Measurements from ENCODE around the gene PTPRN2.

PTPRN2 gene

GRCh38 chr7:157522954-157523353 is 1064.7 kb downstream of the PTPRN2 start:
- DNase-seq (ENCODE audit: low read depth in 3 of 3) = no peak

- DNase-seq (ENCODE audit: low read depth in 3 of 3) = no peak
Measured at GRCh38 chr7:157522189-157522588, 1065.4 kb downstream of the PTPRN2 start.

- no peak for DNase-seq (ENCODE audit: low read depth in 3 of 3)
Measured at GRCh38 chr7:157521752-157522151, 1065.9 kb downstream of the PTPRN2 start.

GRCh38 chr7:157521061-157521731 is 1066.4 kb downstream of the PTPRN2 start:
- DNase-seq (ENCODE audit: low read depth in 3 of 3) = no peak

GRCh38 chr7:157520249-157520648 is 1067.4 kb downstream of the PTPRN2 start:
- DNase-seq (ENCODE audit: low read depth in 3 of 3) = no peak

GRCh38 chr7:157519798-157520244 is 1067.8 kb downstream of the PTPRN2 start:
- no peak for DNase-seq (ENCODE audit: low read depth in 3 of 3)

GRCh38 chr7:157519246-157519645 is 1068.4 kb downstream of the PTPRN2 start:
- DNase-seq (ENCODE audit: low read depth in 3 of 3) = no peak

- DNase-seq (ENCODE audit: low read depth in 3 of 3) = no peak
Measured at GRCh38 chr7:157518514-157519175, 1069.0 kb downstream of the PTPRN2 start.

GRCh38 chr7:157517782-157518513 is 1069.7 kb downstream of the PTPRN2 start:
- no peak for DNase-seq (ENCODE audit: low read depth in 3 of 3)

- DNase-seq (ENCODE audit: low read depth in 3 of 3) = no peak
Measured at GRCh38 chr7:157516911-157517781, 1070.5 kb downstream of the PTPRN2 start.

GRCh38 chr7:157516311-157516710 is 1071.3 kb downstream of the PTPRN2 start:
- no peak for DNase-seq (ENCODE audit: low read depth in 3 of 3)

GRCh38 chr7:157515342-157516041 is 1072.1 kb downstream of the PTPRN2 start:
- DNase-seq (ENCODE audit: low read depth in 3 of 3) = no peak

- DNase-seq (ENCODE audit: low read depth in 3 of 3) = no peak
Measured at GRCh38 chr7:157514746-157515145, 1072.9 kb downstream of the PTPRN2 start.

- no peak for DNase-seq (ENCODE audit: low read depth in 3 of 3)
Measured at GRCh38 chr7:157514306-157514705, 1073.3 kb downstream of the PTPRN2 start.

- no peak for DNase-seq (ENCODE audit: low read depth in 3 of 3)
Measured at GRCh38 chr7:157513682-157514081, 1073.9 kb downstream of the PTPRN2 start.

- DNase-seq (ENCODE audit: low read depth in 3 of 3) = no peak
Measured at GRCh38 chr7:157513162-157513621, 1074.4 kb downstream of the PTPRN2 start.

GRCh38 chr7:157509226-157509625 is 1078.4 kb downstream of the PTPRN2 start:
- DNase-seq (ENCODE audit: low read depth in 3 of 3) = no peak

- DNase-seq (ENCODE audit: low read depth in 3 of 3) = no peak
Measured at GRCh38 chr7:157508477-157508881, 1079.1 kb downstream of the PTPRN2 start.

GRCh38 chr7:157507987-157508386 is 1079.6 kb downstream of the PTPRN2 start:
- no peak for DNase-seq (ENCODE audit: low read depth in 3 of 3)

- no peak for DNase-seq (ENCODE audit: low read depth in 3 of 3)
Measured at GRCh38 chr7:157506268-157506667, 1081.4 kb downstream of the PTPRN2 start.

GRCh38 chr7:157505646-157506045 is 1082.0 kb downstream of the PTPRN2 start:
- DNase-seq (ENCODE audit: low read depth in 3 of 3) = no peak
